KBM-7 (cell line): Measurements from ENCODE around the gene BABAM2.
"Not testable (repeated sequence)": the region's sequence is repeated elsewhere in the genome, so short reads cannot be mapped to it uniquely, and the experiment has no call there.

Experiments
- DNase-seq: peaks from one replicate; pipeline ENCODE4 v3.0.0-alpha.2; 2015
- in situ Hi-C: fragments of 300-500 bp; cut with MboI; formaldehyde crosslinking; loops from 2 replicates; pipeline ENCODE4 v1.14.3; 2020; ENCODE audit warnings: low sequenced_read_pairs, low pct_unique_long_range_greater_than_20kb, mixed read lengths

BABAM2 gene

GRCh38 chr2:27964067-27964466 is 73.5 kb downstream of the BABAM2 start:
- no peak for DNase-seq
- in situ Hi-C loops = no loop called here

- in situ Hi-C loops = no loop called here
- no peak for DNase-seq
Measured at GRCh38 chr2:27965841-27966240, 75.3 kb downstream of the BABAM2 start.

GRCh38 chr2:27966466-27966865 is 75.9 kb downstream of the BABAM2 start:
- DNase-seq = no peak
- in situ Hi-C loops = no loop called here

GRCh38 chr2:27967076-27967475 is 76.5 kb downstream of the BABAM2 start:
- in situ Hi-C loops = no loop called here
- no peak for DNase-seq

GRCh38 chr2:27968045-27968444 is 77.5 kb downstream of the BABAM2 start:
- DNase-seq, in situ Hi-C loops: not testable (repeated sequence)

GRCh38 chr2:27968957-27969356 is 78.4 kb downstream of the BABAM2 start:
- DNase-seq, in situ Hi-C loops: not testable (repeated sequence)

- no peak for DNase-seq
Measured at GRCh38 chr2:27972311-27972710, 81.8 kb downstream of the BABAM2 start.

GRCh38 chr2:27973592-27973991 is 83.1 kb downstream of the BABAM2 start:
- in situ Hi-C loops = no loop called here
- no peak for DNase-seq

More at GRCh38 chr2:27972311-27972710, 81.8 kb downstream of the BABAM2 start:
- in situ Hi-C loops = no loop called here

GRCh38 chr2:27976308-27976707 is 85.8 kb downstream of the BABAM2 start:
- in situ Hi-C loops = no loop called here
- no peak for DNase-seq

GRCh38 chr2:27977731-27978312 is 87.3 kb downstream of the BABAM2 start:
- no peak for DNase-seq
- in situ Hi-C loops = no loop called here

- DNase-seq, in situ Hi-C loops: not testable (repeated sequence)
Measured at GRCh38 chr2:27978761-27979160, 88.2 kb downstream of the BABAM2 start.

- in situ Hi-C loops = no loop called here
- peak; percentile 47 for DNase-seq
Measured at GRCh38 chr2:27980242-27980641, 89.7 kb downstream of the BABAM2 start.

GRCh38 chr2:27984153-27984552 is 93.6 kb downstream of the BABAM2 start:
- no peak for DNase-seq
- in situ Hi-C loops = no loop called here

GRCh38 chr2:27988306-27988705 is 97.8 kb downstream of the BABAM2 start:
- in situ Hi-C loops = no loop called here
- DNase-seq = no peak

GRCh38 chr2:27988718-27989117 is 98.2 kb downstream of the BABAM2 start:
- in situ Hi-C loops = no loop called here
- DNase-seq = no peak

GRCh38 chr2:27989149-27989548 is 98.6 kb downstream of the BABAM2 start:
- in situ Hi-C loops = no loop called here
- DNase-seq = no peak

GRCh38 chr2:27990030-27990590 is 99.6 kb downstream of the BABAM2 start:
- in situ Hi-C loops = no loop called here
- no peak for DNase-seq

GRCh38 chr2:27991146-27991545 is 100.6 kb downstream of the BABAM2 start:
- in situ Hi-C loops = no loop called here
- no peak for DNase-seq

GRCh38 chr2:27992787-27993401 is 102.4 kb downstream of the BABAM2 start:
- in situ Hi-C loops = no loop called here
- DNase-seq = no peak

- in situ Hi-C loops = no loop called here
- DNase-seq = peak; percentile 23
Measured at GRCh38 chr2:27993402-27993787, 102.9 kb downstream of the BABAM2 start.
